Measurements from ENCODE around the gene GRAP2.
A peak's percentile ranks its signal among the peaks of the same experiment; 100 is the strongest.

The GRAP2 gene

DNA sequence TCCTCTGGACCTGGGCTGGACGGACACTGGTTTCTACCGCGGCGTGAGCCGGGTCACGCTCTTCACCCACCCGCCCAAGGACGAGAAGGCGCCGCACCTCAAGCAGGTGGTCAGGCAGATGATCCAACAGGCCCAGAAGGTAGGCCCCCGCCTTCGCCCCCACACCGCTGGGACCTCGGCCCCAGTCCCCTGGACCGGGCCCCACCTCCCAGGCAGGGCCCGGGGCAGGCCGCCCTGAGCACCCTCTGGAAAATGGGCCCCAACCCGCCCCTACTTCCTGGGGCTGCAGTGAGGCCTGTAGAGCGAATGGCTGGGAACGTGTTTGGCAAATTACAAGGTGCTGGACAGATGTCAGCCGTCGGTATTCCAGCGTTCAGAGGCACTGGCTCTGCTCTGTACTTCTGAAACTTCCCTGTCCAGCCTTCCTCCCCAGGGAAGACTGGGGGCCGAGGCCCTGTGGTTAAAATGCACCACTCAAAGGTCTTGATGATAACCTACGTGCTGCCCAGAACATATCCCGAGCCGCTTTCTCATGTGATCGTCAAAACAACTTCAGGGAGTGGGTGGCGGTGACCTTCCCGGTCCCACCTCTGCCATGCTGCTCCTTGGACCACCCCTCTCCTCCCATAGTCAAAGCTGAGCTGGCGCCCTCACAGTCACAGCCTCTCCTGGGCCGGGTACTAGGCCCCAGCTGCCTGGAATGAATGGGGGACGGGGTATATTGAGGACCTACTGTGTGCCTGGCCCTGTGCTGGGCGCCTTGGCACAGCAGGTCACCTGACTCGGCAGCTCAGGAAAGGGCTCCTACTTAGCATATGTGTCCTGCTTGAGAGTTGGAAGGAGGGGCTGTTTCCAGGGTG is 94.7 kb downstream of the GRAP2 start:
- no peak for DNase-seq

DNA sequence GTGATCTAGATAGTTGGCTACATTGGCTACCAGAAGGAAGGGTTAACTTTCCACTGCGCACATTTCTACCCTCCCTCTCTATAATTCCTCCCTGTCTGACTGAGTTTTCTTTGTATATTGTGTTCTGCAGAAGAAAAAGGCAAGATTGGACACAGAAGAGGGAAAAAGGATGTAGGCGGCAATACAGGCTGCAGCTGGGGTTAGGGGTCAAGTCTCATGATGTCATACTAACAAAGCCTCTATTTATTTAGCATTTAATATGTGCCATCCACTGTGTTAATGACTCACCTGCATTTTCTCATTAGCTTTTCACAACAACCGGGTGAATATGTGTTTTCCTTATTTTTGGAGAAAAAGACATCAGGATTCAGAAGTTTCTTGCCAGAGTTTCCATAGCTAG is 95.8 kb downstream of the GRAP2 start:
- DNase-seq: no peak

DNA sequence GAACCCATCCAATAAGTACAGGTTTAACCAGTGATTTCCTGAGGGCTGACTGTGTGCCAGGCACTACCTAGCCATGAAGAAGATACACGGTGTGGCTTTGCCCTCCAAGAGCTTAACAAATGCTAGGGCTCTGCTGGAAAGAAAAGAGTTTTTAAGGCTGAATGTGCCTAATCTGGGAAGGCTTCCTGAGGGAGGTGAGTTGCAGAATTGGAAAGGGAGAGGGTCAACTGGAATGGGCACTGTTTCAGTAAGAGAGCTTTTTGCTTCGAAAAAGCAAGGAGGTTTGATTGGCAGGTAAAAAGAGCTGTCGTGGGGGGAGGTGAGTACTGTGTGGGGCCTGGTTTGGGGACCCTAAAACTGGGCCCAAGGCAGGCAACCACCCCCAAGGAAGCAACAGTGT is 96.5 kb downstream of the GRAP2 start:
- no peak for DNase-seq

DNA sequence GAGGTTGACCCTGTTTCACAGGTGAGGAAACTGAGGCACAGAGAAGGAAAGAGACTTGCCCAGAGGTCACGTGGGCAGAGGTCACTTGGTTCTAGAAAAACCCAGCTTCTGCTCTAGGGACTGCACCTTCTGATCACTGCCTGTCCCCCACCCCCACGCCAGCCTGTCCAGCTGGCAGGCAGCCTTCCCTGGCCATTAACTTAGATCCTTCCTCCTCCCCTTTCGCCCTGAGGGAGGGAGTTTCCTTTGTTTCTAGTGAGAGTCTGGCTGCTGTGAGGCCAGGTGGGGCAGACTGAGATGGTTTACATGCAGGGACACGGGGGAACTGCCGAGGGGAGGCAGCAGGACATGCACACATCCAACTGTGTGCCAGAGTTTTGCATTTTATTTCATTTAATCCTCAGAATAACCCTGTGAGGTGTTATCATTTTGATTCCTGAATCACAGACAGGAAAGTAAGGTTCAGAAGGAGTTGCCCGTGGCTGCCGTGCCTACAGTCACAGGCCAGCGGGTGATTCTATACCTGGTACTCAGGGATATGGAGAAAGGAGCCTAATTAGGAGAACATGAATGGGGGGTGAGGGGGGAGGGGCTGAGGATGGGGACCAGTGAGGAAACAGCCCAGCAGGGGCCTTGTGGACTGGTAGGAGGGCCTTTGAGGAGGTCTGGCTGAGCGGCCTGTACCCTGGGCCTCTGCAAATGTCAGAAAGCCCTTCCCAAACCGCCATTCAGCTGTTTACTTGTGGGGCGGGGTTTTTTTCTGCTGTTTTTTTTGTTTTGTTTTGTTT is 97.2 kb downstream of the GRAP2 start:
- no peak for DNase-seq

DNA sequence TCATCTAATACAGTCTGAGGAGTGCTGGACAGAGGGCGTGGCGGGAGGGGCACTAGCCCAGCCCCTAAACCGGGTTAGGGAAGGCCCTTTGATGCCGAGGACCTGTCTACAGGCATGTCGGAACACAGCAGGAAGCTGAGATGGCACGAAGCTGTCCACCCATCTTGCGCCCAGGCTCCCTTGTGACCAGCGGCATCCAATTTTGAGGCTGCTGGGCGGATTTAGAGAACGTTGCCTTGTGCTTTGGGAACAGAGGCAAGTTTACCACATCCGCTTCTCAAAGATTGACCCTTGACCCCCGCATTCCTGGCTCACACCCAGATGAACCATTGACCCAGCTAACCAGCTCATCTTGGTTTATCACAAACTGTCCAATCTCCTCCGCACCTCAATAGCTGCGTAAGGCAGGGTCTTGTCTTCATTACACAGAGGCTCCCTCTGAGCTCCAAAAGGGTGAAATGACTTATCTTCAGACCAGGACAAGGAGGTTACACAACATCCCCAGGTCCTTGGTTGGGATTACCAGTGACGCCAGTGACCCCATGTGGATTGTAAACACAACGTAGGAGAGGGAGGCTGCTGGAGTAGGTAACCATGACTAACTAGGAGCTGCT is 98.4 kb downstream of the GRAP2 start:
- peak in 2 of 4 experiments; percentile 24 to 31 for DNase-seq

DNA sequence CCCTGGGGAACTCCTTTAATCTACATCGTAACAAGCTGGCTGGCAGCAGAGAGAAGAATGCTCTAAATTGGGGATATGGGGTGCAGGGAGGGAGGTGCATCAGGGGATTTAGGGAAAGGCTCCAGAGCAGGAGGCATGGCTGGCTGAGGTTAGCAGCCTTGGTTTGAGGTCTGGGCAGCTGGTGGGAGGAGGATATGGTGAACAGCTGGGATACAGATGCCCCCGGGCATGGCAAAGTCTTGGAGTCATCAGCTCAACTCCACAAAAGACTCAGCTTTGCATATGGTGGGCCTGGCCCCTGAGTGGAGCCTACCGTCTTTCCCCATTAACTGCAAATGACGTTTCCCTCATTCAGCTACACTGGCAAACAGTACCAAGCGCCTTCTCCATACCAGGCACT is 99.3 kb downstream of the GRAP2 start:
- no peak for DNase-seq

DNA sequence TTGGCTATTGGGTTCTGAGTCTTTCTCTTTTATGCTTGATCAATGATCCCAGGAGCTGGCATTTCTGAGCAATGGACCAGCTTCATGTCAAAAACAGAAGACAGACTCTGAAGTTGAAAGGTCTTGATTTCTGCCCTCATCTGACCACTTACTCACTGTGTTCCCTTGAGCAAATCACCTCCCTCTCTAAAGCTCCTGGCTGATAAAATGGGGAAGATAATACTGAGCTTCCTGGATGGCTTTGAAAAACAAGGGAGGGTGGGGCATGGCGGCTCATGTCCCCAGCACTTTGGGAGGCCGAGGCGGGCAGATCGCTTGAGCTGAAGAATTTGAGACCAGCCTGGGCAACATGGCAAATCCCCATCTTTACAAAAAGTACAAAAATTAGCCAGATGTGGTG is 100.2 kb downstream of the GRAP2 start:
- DNase-seq: no peak

DNA sequence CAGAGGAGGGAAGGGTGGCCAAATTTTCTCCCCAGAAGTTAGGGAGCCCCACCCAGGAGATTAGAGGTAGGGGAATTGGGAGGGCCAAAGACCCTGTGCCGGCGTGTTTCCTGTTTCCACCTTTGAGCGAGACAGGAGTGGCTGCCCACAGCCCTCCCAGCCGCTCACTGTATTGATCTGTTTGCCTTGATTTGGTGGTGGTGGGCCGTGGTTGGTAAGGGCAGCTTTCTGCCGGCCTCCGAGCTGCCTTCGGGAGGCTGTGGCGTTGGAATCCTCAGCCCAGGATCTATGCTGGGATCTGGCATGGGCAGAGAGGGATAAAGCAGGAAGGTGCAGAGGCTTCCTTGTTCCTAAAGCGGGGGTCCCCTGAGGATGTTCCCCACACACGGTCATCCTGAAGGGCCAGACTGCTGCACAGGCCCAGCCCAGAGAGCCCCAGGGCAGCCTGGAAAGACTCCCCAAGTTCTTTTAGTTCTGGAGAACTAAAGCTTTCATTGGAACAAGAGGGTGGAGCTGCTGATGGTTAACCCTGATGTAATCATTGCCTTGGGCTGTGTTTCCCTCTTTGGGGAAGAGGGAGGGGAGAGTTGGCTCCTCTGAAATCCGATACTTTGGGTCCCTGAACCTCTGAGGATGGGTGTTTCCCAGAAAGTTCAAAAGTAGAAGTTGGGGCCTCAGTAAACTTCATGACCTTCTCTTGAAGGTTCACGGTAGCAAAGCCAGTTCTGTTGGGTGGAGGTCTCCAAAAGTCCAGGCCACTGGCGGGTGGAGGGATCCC is 101.1 kb downstream of the GRAP2 start:
- DNase-seq: no peak

DNA sequence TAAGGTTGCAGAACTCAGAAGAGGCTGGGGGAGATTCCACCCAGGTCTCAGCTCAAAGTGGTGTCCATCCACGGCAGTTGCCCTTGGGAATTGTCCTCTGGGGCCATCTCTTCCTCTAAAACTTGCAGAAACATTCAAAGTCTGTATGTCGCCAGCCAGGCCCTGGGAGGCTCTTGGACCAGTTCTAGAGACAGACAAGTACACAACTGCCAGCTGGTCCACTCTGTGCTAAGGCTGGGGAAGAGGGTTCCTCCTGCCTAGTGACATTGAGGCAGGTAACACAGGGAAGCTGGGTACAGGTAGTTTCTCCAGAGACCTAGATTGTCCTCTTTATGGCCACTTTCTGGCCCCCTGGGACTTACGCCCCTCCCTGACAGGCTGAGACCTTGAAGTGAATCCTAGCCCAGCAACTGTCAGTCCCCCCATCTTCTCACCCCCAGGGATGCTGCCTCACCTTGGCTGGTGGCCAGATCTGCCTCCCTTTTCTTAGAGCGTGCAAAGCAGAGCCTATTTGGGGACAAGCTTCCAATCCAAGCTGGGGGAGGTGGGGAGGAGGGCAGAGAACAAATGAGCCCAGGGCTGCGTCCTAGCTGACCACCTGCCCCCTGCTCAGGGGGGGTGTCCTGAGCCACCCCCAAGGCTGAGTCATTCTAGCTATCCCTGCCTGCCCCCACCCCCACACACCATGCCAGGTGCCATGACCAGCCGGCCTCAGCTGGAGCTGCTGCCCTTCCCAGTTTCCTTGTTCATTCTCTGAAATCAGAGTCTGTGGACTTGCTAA is 102.2 kb downstream of the GRAP2 start:
- DNase-seq: no peak

DNA sequence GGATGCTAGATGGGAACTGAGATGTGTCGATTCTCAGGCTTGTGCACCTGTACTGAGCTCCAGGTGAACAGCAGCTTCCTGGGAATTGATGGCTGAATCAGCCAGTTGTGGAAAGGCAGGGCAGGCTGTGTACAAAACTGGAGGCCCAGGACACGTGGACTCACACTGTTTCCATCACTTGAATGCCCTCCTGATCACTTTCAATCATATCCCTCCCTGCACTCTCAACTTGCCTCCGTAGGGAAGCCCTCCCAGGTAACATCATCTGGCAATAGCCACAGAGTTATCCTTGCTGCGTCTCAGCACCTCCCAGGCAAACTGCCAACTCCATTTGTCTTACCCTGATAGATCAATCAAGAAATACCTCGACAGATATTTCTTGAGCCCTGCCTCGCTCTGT is 104.0 kb downstream of the GRAP2 start:
- DNase-seq: no peak

DNA sequence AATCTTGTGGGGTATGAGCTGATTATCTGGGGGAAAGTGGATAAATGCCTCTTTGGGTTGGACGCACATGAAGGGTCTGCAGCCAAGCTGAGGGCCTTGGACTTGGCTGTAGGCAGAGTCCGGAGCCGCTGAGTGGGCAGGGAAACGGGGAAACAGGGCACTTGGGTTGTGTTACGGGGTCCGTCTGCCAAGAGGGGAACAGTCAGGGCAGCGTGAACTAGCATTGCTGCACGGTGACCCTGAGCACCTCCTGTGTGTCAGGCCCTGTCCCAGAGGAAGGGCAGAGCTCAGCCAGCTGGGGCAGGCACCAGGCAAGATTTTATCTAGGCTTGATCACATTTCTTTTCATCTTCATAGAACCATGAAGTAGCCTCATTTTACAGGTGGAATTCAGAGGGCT is 105.8 kb downstream of the GRAP2 start:
- DNase-seq: no peak

DNA sequence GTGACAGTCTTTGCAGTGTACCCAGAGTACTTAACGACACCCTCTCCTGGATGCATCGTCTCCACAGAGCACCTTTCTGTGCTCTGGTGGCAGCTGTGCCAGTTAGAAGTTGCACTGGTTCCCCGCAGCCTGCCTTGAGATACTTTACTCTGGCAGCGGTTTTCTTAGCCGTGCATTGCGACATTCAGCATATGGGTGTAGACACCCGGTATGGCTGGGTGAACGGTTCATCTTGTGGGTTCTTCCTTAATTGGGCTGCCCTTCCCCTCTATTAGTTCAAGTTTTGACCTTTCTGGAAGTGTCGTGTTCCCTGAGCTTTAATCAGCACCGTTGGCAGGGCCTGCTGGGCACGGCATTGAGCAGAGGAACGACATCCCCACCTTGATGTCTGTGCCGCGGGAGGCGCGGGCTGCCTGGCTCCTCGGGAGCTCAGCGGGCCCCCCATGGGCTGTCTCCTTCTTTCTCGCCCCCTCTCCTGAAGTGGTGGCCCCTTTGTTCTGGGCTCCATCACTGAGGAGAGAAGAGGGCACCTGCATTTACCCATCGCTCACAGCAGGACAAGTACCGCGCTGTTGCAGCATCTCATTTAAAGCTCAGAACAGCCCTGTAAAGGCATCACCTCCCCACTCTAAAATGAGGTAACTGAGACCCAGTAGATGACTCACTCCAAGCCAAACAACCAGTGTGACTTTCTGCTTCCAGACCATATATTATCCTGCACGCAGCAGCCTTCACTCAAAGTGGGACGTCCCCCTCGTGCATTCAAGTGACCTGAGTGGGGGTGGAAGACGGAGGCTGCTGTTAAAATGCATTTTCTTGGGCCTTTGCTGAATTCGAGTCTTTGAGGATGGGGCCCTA is 107.2 kb downstream of the GRAP2 start:
- peak; percentile 80 to 87 (median 82) for DNase-seq

DNA sequence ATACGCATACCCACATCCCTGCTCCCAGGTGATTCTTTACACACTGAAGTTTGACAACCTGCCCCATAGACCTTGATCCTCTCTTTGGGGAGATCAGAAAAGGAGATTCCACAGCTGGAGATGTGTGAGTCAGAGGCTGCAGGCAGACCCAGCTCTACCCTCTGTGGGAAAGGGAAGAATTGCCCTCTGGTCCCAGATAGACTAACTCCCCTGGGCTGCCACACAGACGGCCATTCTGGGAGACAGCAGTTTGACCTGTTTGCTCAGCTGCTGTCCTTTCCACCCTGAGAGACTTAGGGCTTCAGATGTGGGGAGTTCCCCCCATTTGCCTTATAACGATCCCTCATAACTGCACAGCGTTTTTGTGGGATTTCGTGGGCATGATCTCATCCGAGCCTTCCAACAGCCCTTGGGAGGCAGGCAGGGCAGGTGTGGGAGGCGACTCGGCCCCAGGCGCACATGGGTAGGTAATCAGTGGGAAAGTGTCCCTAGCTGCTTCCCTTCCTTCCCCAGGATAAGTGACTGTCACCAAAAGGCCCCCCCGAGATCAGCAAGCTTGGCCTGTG is 107.9 kb downstream of the GRAP2 start:
- no peak for DNase-seq

DNA sequence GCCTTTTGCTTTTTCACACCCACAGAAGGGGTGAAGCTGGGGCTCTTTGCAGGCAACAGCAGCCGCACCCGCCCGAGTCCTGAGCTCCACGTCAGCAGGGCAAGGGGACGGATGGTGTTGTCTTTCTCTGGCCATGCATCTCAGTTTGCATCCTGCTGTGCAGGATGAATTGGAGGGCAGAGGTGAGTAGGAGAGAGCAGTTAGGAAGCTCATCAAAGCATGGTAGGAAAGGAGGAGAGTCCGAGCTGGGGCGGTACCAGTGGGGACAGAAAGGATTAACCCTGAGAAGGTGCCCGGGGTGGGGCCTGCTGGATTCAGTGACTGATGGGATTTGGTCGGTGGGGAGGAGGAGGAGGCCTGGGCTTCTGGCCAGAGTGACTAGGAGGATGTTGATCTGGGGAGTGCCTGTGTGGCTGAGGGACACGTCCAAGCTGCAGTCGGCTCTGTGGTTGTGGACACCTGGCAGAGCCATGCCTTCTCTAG is 108.4 kb downstream of the GRAP2 start:
- DNase-seq: no peak

DNA sequence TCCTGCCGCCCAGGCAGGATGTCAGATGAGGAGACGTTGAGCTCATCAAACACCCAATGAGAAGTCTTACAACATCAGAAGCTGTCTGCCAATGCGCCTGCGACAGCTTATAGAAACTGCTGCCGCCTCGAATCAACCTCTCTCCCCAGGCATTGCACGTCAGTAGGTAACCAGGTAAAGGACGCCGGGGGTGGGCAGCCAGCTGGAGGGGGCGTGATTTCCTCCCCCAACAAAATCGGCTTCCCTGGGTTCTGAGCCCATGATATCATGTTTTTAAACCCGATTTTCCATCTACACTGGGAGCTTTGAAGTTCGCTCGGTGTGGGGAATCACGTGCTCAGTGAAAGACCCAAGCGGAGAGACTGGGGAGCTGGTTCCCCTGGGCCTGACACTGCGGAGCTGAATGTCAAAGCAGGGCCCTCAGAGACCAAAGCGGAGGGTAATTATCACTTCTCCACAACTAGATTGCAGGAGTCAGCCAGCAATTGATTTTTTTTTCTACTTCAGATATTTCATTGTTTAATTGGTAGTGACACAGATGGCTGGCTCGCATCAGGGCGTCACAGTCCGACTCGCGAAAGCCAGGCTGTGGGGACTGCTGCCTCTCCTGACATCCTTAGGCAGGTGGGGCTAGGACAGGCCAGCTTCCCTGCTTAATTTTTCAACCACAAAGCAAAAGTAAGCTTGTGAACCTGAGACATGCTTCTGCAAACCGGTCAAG is 109.2 kb downstream of the GRAP2 start:
- peak; percentile 12 to 44 (median 40) for DNase-seq

DNA sequence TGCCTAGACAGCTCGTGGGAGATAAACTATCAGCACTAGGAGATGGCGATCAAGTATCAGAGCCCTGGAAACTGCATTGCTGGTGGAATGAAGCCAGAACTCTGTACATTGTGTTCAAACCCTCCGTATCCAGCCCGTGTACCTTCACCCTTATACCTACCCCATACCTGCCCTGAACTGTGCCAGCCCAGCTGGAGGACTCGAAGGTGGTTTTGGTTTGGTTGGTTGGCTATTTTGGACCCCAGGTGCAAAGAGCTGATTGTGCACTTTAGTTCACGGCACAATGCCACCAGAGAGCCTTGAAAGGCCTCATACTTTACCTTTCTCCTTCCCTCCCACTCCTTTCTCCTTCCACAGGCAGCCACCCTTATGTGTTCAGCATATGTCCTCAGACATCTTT is 109.9 kb downstream of the GRAP2 start:
- DNase-seq: no peak

DNA sequence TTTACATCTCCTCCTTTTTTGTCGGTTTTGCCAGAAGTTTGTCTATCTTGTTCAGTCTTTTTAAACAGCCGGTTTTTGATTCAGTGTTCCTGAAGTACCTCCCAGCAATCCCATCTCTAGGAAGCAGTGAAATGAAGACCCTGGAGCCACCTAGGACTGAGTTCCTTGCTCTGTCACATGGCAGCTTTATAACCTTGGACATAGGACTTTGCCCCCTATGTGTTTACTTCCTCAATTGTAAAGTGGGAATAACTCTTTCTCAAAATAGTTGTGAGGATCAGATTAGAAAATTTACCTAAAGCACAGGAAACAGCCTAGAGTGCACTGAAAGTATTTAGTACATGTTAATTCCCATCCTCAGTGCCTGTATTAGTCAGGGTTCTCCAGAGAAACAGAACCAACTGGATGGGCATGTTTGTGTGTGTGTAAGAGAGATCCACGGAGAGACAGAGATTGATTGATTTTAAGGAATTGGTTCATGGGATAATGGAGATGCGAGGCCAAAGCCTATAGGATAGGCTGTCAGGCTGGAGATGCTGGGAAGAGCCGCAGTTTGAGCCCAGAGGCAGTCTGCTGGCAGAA is 113.9 kb downstream of the GRAP2 start:
- DNase-seq: no peak

DNA sequence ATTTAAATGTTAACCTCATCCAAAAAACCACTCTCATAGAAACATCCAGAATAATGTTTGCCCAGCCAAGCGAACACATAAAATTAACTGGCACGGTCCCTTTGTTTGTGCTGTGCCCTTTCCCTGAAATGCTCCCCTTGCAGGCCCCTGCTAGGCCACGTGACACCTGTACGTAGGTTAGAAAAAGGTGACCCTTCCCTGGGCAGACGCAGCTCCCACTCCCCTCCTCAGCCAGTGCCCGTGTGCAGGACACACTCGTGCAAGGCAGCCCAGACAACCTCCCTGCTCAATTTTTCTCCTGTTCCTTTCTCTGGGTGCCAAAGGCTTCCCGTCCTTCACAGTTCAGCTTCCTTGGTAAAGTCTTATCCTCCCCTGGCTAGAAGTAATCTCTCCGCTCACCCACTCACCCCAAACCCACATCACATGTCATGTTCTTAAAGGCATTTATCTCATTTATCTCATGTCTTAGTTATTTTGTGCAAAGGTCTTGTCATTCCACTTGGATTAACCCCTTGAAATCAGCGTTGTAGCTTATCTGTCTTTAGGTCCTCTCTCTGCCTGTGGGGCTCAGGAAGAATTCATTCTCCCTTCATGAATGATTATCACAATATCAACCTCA is 114.6 kb downstream of the GRAP2 start:
- no peak for DNase-seq

DNA sequence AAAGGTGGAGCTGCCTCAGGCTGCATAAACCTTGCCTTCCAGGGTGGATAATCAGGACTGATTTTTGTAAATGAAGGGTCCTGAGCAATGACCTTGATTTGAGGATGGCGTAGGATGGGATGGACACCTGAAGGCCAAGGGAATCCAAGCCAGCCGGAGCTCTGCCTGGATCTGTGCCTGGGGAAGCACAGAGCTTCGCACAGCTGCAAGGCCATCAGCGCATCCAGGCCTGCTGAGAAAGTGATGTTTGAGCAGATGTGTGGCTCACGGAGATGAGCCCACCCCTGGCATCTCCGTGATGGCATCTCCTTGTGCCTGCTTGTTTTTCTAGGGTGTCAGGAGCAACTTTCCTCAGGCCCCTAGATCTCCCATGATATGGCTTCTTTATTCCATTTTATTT is 117.2 kb downstream of the GRAP2 start:
- DNase-seq: no peak

All from suppressor macrophage (primary cell).